Measurements from ENCODE around the gene SWSAP1.

The SWSAP1 gene

DNA sequence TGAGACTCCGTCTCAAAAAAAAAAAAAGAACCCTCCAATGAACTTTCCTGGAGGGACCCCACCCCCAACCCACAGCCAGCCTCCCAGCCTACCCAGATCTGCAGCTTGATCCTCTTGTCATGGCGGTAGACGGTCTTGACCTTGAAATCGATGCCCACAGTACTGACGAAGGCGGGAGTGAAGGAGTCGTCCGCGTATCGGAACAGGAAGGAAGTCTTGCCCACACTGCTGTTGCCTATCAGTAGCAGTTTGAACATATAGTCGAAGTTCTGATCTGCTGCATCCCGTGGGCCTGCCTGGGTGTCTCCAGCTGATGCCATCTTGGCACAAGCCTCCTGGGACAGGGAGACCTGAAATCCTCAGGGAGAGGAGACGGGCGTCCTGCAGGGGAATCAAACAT is 37.4 kb upstream of the SWSAP1 start:
- Histone ChIP-seq H3K4ac (ENCODE audit: low read depth, low read length) (no peak overlapping the region), H4K12ac (ENCODE audit: low read depth, low read length) (no peak overlapping the region), H2BK12ac (ENCODE audit: low read length) (no peak overlapping the region), H3K9me3 (ENCODE audit: insufficient read depth, low read depth, low read length) (peaks cover 2% of the 10 kb centered on the region), H3K36me3 (ENCODE audit: control insufficient read depth in 1 of 2, insufficient read depth in 2 of 2, low read length in 2 of 2) (peaks cover 9% of the 10 kb centered on the region in 2 experiments), H2BK120ac (ENCODE audit: insufficient read depth, low read length, poor library complexity) (no peak overlapping the region), H3K18ac (ENCODE audit: low read length) (no peak overlapping the region), H3K14ac (ENCODE audit: low read length) (no peak overlapping the region), H2AFZ (ENCODE audit: insufficient read depth, low read length, poor library complexity) (no peak overlapping the region), H4K91ac (ENCODE audit: low read depth, low read length) (no peak overlapping the region), H3K79me1 (ENCODE audit: low read length) (peaks cover 5% of the 10 kb centered on the region), H4K8ac (ENCODE audit: low read depth, low read length) (no peak overlapping the region), H3K4me2 (ENCODE audit: low read length) (no peak overlapping the region), H2BK5ac (ENCODE audit: low read depth, low read length, poor library complexity) (no peak overlapping the region), H3K23ac (ENCODE audit: low read length) (no peak overlapping the region), H3K27ac (ENCODE audit: low read depth, low read length) (no peak overlapping the region), H3K79me2 (ENCODE audit: control insufficient read depth, insufficient read depth, low read length, poor library complexity) (peaks cover 4% of the 10 kb centered on the region), H3K4me1 (ENCODE audit: control insufficient read depth in 1 of 2, insufficient read depth in 2 of 2, low read length in 2 of 2) (peaks cover 6 to 11% of the 10 kb centered on the region in 2 experiments), H3K9ac (ENCODE audit: low read length) (no peak overlapping the region), H3K4me3 (ENCODE audit: low read depth, low read length) (no peak overlapping the region), H2AK5ac (ENCODE audit: low read length) (no peak overlapping the region), H3K27me3 (ENCODE audit: insufficient read depth, low read length) (no peaks in the 10 kb centered on the region)
- no peak for DNase-seq
- no CpG with 5 or more reads among the region's 14 CpGs for WGBS (ENCODE audit: extremely low coverage, insufficient coverage, insufficient read length)

DNA sequence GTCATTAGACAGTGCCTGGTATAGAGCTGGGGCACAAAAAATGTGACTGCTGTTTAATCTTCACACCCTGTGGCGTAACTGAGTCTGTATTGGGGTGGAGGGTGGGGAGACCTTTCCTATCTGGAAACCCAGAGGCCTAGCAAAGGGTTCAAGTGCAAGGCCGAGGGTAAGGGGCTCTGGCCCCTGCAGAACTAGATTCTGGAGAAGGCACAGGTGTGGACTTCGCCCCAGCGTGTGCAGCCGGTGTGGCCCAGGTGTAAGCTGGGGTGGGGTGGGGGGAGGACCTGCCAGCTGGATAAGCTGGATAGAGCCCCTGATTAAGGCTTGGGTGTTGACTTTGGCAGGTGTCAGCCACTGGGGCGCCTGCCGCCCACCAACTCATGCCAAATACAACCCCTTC is 36.3 kb upstream of the SWSAP1 start:
- Histone ChIP-seq H3K36me3 (ENCODE audit: control insufficient read depth in 1 of 2, insufficient read depth in 2 of 2, low read length in 2 of 2) (peaks cover 9% of the 10 kb centered on the region in 2 experiments), H2AK5ac (ENCODE audit: low read length) (peak overlapping the region; percentile 52), H4K12ac (ENCODE audit: low read depth, low read length) (no peak overlapping the region), H3K9me3 (ENCODE audit: insufficient read depth, low read depth, low read length) (peaks cover 2% of the 10 kb centered on the region), H3K27me3 (ENCODE audit: insufficient read depth, low read length) (no peaks in the 10 kb centered on the region), H3K4me2 (ENCODE audit: low read length) (no peak overlapping the region), H3K14ac (ENCODE audit: low read length) (no peak overlapping the region), H4K91ac (ENCODE audit: low read depth, low read length) (no peak overlapping the region), H3K79me2 (ENCODE audit: control insufficient read depth, insufficient read depth, low read length, poor library complexity) (peaks cover 4% of the 10 kb centered on the region), H4K8ac (ENCODE audit: low read depth, low read length) (no peak overlapping the region), H3K23ac (ENCODE audit: low read length) (no peak overlapping the region), H2BK12ac (ENCODE audit: low read length) (no peak overlapping the region), H3K9ac (ENCODE audit: low read length) (no peak overlapping the region), H3K27ac (ENCODE audit: low read depth, low read length) (no peak overlapping the region), H2AFZ (ENCODE audit: insufficient read depth, low read length, poor library complexity) (peak overlapping the region; percentile 23), H2BK5ac (ENCODE audit: low read depth, low read length, poor library complexity) (no peak overlapping the region), H2BK120ac (ENCODE audit: insufficient read depth, low read length, poor library complexity) (no peak overlapping the region), H3K18ac (ENCODE audit: low read length) (no peak overlapping the region), H3K4ac (ENCODE audit: low read depth, low read length) (no peak overlapping the region), H3K4me1 (ENCODE audit: control insufficient read depth in 1 of 2, insufficient read depth in 2 of 2, low read length in 2 of 2) (peaks cover 6 to 11% of the 10 kb centered on the region in 2 experiments), H3K79me1 (ENCODE audit: low read length) (peaks cover 5% of the 10 kb centered on the region), H3K4me3 (ENCODE audit: low read depth, low read length) (no peak overlapping the region)
- no CpG with 5 or more reads among the region's 7 CpGs for WGBS (ENCODE audit: extremely low coverage, insufficient coverage, insufficient read length)
- no peak for DNase-seq

DNA sequence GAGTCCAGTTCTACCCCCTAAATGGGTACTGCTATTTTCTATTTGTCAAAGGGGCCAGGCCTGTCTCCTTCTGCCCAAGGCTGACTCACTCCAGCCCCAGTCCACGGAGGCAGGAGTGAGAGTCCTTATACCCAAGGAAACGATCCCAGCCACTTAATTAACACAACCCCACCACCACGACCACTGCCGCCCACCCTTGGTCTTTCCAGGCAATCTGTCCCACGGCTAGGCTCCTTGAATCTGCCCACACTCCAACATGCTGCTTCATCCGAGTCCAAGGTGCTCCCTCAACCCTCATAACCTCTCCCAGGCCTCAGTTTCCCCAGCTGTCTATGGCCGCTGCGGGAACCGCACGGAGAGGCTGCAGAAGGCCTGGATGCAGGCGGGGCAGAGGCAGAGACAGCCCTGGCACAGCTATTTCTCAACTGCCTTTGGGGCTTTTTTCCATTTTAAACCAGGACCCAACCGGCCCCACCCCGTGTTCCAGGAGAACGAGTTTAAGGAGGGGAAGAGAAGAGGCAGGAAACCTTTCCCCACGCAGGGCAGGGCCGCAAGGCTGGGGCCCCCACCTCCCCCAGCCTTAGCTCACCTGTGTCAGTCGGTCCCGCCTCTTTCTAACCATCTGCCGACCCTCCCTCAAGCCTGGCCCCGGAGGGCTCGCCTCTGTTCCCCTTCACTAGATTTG is 35.8 kb upstream of the SWSAP1 start:
- H2AFZ ChIP-seq (ENCODE audit: insufficient read depth, low read length, poor library complexity): peak overlapping the region; percentile 75
- H4K8ac ChIP-seq (ENCODE audit: low read depth, low read length): peak overlapping the region; percentile 88
- peak overlapping the region; percentile 95 for H3K4me2 ChIP-seq (ENCODE audit: low read length)
- H2BK12ac ChIP-seq (ENCODE audit: low read length): no peak overlapping the region
- H2BK120ac ChIP-seq (ENCODE audit: insufficient read depth, low read length, poor library complexity): peak overlapping the region; percentile 68
- peak overlapping the region; percentile 69 for H3K18ac ChIP-seq (ENCODE audit: low read length)
- H3K27me3 ChIP-seq (ENCODE audit: insufficient read depth, low read length): no peaks in the 10 kb centered on the region
- peak overlapping the region; percentile 80 for H4K12ac ChIP-seq (ENCODE audit: low read depth, low read length)
- peak overlapping the region; percentile 89 for H3K4me3 ChIP-seq (ENCODE audit: low read depth, low read length)
- H3K9me3 ChIP-seq (ENCODE audit: insufficient read depth, low read depth, low read length): peaks cover 2% of the 10 kb centered on the region
- peak overlapping the region; percentile 47 for H3K14ac ChIP-seq (ENCODE audit: low read length)
- H4K91ac ChIP-seq (ENCODE audit: low read depth, low read length): peak overlapping the region; percentile 53
- peaks cover 5% of the 10 kb centered on the region for H3K79me1 ChIP-seq (ENCODE audit: low read length)
- no peak overlapping the region for H3K23ac ChIP-seq (ENCODE audit: low read length)
- peak overlapping the region; percentile 39 for H3K4ac ChIP-seq (ENCODE audit: low read depth, low read length)
- H2BK5ac ChIP-seq (ENCODE audit: low read depth, low read length, poor library complexity): no peak overlapping the region
- no peak overlapping the region for H3K27ac ChIP-seq (ENCODE audit: low read depth, low read length)
- H3K36me3 ChIP-seq (ENCODE audit: control insufficient read depth in 1 of 2, insufficient read depth in 2 of 2, low read length in 2 of 2): peaks cover 9% of the 10 kb centered on the region in 2 experiments
- peak in 1 of 2 donors; percentile 50 for DNase-seq
- peaks cover 6 to 11% of the 10 kb centered on the region in 2 experiments for H3K4me1 ChIP-seq (ENCODE audit: control insufficient read depth in 1 of 2, insufficient read depth in 2 of 2, low read length in 2 of 2)
- no peak overlapping the region for H3K9ac ChIP-seq (ENCODE audit: low read length)
- no CpG with 5 or more reads among the region's 21 CpGs for WGBS (ENCODE audit: extremely low coverage, insufficient coverage, insufficient read length)
- peaks cover 4% of the 10 kb centered on the region for H3K79me2 ChIP-seq (ENCODE audit: control insufficient read depth, insufficient read depth, low read length, poor library complexity)
- peak overlapping the region; percentile 35 for H2AK5ac ChIP-seq (ENCODE audit: low read length)

DNA sequence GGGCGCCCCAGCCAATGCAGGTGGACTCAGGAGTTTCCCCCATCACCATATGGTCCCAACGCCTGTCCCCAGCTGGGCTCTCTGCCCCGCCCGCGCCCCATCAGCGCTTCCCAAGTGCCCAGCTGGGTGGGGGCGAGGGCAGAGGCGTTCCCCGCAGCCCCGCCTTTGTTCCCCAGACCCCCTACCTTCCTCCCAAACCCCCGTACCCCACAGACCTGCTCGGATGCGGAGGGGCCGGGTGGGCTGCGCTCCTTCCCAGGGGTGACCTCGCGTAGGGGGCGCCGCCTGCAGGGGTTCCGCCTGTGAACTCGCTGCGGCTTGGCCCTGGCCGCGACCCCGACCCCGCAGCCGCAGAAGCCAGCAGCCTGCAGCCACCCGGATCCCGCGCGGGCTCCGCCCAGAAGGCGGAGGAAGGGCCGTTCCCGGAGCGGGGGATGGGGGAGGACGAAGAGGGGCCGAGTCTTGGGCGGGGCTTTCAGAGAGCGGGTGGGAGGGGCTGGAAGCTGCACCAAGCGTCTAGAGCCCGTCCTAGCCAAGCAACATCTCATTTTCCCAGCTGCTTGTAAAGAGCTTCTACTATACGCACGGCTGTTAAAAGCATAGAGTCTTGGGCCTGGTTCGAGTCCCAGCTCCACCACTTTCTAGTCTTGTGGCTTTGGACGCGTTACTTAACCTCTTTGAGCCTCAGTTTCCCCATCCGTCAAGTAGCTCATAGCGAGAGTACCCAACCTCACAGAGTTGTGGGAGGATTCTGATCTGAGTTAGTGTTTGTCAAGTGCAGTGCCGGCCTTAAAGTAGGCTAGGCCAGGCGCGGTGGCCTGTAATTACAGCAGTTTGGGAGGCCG is 35.0 kb upstream of the SWSAP1 start, which contains the start of gene RAB3D:
TSS of gene RAB3D (minus strand) at position 404 of the 845 bp plus-strand sequence. CDS start 2,258 bp downstream, outside the sequence.
- no peak within 1 kb of the TSS for H2BK12ac ChIP-seq (ENCODE audit: low read length)
- H3K36me3 ChIP-seq (ENCODE audit: control insufficient read depth in 1 of 2, insufficient read depth in 2 of 2, low read length in 2 of 2): peaks cover 9% of the 10 kb centered on the region in 2 experiments
- peak within 1 kb of the TSS; percentile 47 for H3K14ac ChIP-seq (ENCODE audit: low read length)
- DNase-seq: peak; percentile 83 to 90
- no peaks in the 10 kb centered on the region for H3K27me3 ChIP-seq (ENCODE audit: insufficient read depth, low read length)
- H3K79me2 ChIP-seq (ENCODE audit: control insufficient read depth, insufficient read depth, low read length, poor library complexity): peaks cover 4% of the 10 kb centered on the region
- H3K79me1 ChIP-seq (ENCODE audit: low read length): peaks cover 5% of the 10 kb centered on the region
- H2BK120ac ChIP-seq (ENCODE audit: insufficient read depth, low read length, poor library complexity): peak within 1 kb of the TSS; percentile 68
- peak within 1 kb of the TSS; percentile 67 for H3K9ac ChIP-seq (ENCODE audit: low read length)
- H3K9me3 ChIP-seq (ENCODE audit: insufficient read depth, low read depth, low read length): peaks cover 2% of the 10 kb centered on the region
- H4K12ac ChIP-seq (ENCODE audit: low read depth, low read length): peak within 1 kb of the TSS; percentile 80
- H3K4ac ChIP-seq (ENCODE audit: low read depth, low read length): peak within 1 kb of the TSS; percentile 39
- H2AK5ac ChIP-seq (ENCODE audit: low read length): peak within 1 kb of the TSS; percentile 35
- no peak within 1 kb of the TSS for H3K23ac ChIP-seq (ENCODE audit: low read length)
- H3K27ac ChIP-seq (ENCODE audit: low read depth, low read length): no peak within 1 kb of the TSS
- peak within 1 kb of the TSS; percentile 88 for H4K8ac ChIP-seq (ENCODE audit: low read depth, low read length)
- H3K4me3 ChIP-seq (ENCODE audit: low read depth, low read length): peak within 1 kb of the TSS; percentile 89
- peak within 1 kb of the TSS; percentile 80 for H2AFZ ChIP-seq (ENCODE audit: insufficient read depth, low read length, poor library complexity)
- H3K18ac ChIP-seq (ENCODE audit: low read length): peak within 1 kb of the TSS; percentile 69
- H3K4me2 ChIP-seq (ENCODE audit: low read length): peak within 1 kb of the TSS; percentile 95
- H4K91ac ChIP-seq (ENCODE audit: low read depth, low read length): peak within 1 kb of the TSS; percentile 53
- H3K4me1 ChIP-seq (ENCODE audit: control insufficient read depth in 1 of 2, insufficient read depth in 2 of 2, low read length in 2 of 2): peaks cover 6 to 12% of the 10 kb centered on the region in 2 experiments
- no peak within 1 kb of the TSS for H2BK5ac ChIP-seq (ENCODE audit: low read depth, low read length, poor library complexity)
- no CpG with 5 or more reads among the region's 53 CpGs for WGBS (ENCODE audit: extremely low coverage, insufficient coverage, insufficient read length)

Data from trophoblast cell (in vitro differentiated cells and primary cell).